HepG2 (cell line): ENCODE results near the gene CYP19A1. TPM values are rescaled to one million over a fixed set of nuclear protein-coding genes. Genes with fewer than 3 reads are reported as not detected.

Experiments used
- ATAC-seq: fragments of 200-7000 bp; cut with Tn5 transposase; 3 replicates; pipeline ENCODE4 v1.9.1; 2020; ENCODE audit warnings: mild to moderate bottlenecking, moderate library complexity
- BruUV-seq: library from RNA; stranded (reverse); fragments of 400-500 nt; replicated peaks from 2 replicates; lab custom pipeline; 2021; lab: Mats Ljungman, UMichigan
- CTCF ChIA-PET: fragments of 300-600 bp; formaldehyde crosslinking; extraction: SDS; loops from one replicate; lab custom pipeline; 2021; ENCODE audit warnings: low total read pairs, inconsistent platforms, low intra/inter-chr PET ratio; lab: Yijun Ruan, JAX
- POLR2A ChIA-PET: fragments of 350-600 bp; sonication (Branson Sonifier 250); formaldehyde crosslinking; loops from one replicate; lab custom pipeline; 2020; ENCODE audit warnings: antibody characterized with exemption, inconsistent platforms; lab: Yijun Ruan, JAX
- DNase-seq: peaks from one replicate; pipeline ENCODE4 v3.0.0-alpha.2; 2015; ENCODE audit warnings: low spot score
- FAIRE-seq: peaks from 3 replicates; lab custom pipeline; 2011; peaks lifted over from hg19 to GRCh38; lab: Jason Lieb, UNC
- H2AFZ ChIP-seq: one replicate; pipeline ENCODE4 v1.6.1; 2011; ENCODE audit warnings: low read length, inconsistent platforms
- H3K27ac ChIP-seq: fragments of 300-600 bp; 3 replicates; pipeline ENCODE4 v1.8.0; 2011; ENCODE audit warnings: mixed run types, mild to moderate bottlenecking, mixed read lengths, low read length, inconsistent platforms; ENCODE audit not compliant: insufficient read depth; ENCODE audit errors: extremely low read length
- H3K27me3 ChIP-seq, 2 experiments: fragments of 200-600 bp in 1 of 2; 2 replicates in 1 of 2; 3 replicates in 1 of 2; pipeline versions ENCODE4 v1.6.0 to v1.8.0; 2011; ENCODE audit warnings: low read length in 2 of 2, mild to moderate bottlenecking in 2 of 2, moderate library complexity in 2 of 2, inconsistent platforms in 1 of 2; ENCODE audit not compliant: insufficient read depth in 2 of 2, control insufficient read depth in 1 of 2
- H3K36me3 ChIP-seq, 2 experiments: fragments of 200-600 bp in 1 of 2; replicated peaks in 1 of 2; 2 replicates in 1 of 2; 3 replicates in 1 of 2; pipeline versions ENCODE4 v1.5.1 to v1.8.0; 2011; ENCODE audit warnings: low read length in 2 of 2, inconsistent platforms in 1 of 2; ENCODE audit not compliant: insufficient read depth in 2 of 2, control insufficient read depth in 1 of 2
- H3K4me1 ChIP-seq: 2 replicates; pipeline ENCODE4 v1.5.1; 2012; ENCODE audit warnings: low read length, inconsistent platforms; ENCODE audit not compliant: insufficient read depth
- H3K4me2 ChIP-seq: 2 replicates; pipeline ENCODE4 v1.6.0; 2011; ENCODE audit warnings: low read depth, low read length, inconsistent platforms
- H3K4me3 ChIP-seq, 3 experiments: fragments of 200-600 bp in 1 of 3; sonication (generic), shearing (Covaris generic) in 1 of 3; replicated peaks in 1 of 3; 2 replicates each; pipeline ENCODE4 v1.5.1; 2011 to 2016; ENCODE audit warnings: low read length in 3 of 3, inconsistent platforms in 2 of 3, low read depth in 2 of 3, mild to moderate bottlenecking in 2 of 3, control low read depth in 1 of 3, mixed read lengths in 1 of 3; ENCODE audit not compliant: insufficient read depth in 1 of 3
- H3K79me2 ChIP-seq: one replicate; pipeline ENCODE4 v1.6.1; 2011; ENCODE audit warnings: low read length, inconsistent platforms; ENCODE audit not compliant: insufficient read depth
- H3K9ac ChIP-seq: 2 replicates; pipeline ENCODE4 v1.6.0; 2011; ENCODE audit warnings: mild to moderate bottlenecking, low read depth, low read length, inconsistent platforms; ENCODE audit not compliant: insufficient read depth
- H3K9me3 ChIP-seq: 2 replicates; pipeline ENCODE4 v1.5.1; 2012; ENCODE audit warnings: mild to moderate bottlenecking, low read length
- H4K20me1 ChIP-seq: 2 replicates; pipeline ENCODE4 v1.6.0; 2011; ENCODE audit warnings: inconsistent platforms, mild to moderate bottlenecking, low read length, moderate library complexity; ENCODE audit not compliant: insufficient read depth
- HDAC6 ChIP-seq: fragments of 200-600 bp; sonication (generic); IDR thresholded peaks from 2 replicates; pipeline ENCODE4 v1.7.0; 2017; ENCODE audit warnings: mild to moderate bottlenecking, antibody characterized with exemption, low read length, low read depth
- KLF13 ChIP-seq: sonication (generic); formaldehyde crosslinking; IDR thresholded peaks from 2 replicates; pipeline ENCODE4 v1.4.0; 2020; ENCODE audit warnings: mild to moderate bottlenecking, missing genetic modification reagents
- PPARG ChIP-seq: conservative IDR thresholded peaks from 2 replicates; pipeline ENCODE4 v1.6.1; 2016; ENCODE audit warnings: missing biosample characterization, missing genetic modification reagents
- SP4 ChIP-seq: sonication (generic); formaldehyde crosslinking; IDR thresholded peaks from 2 replicates; pipeline ENCODE4 v1.8.1; 2023; ENCODE audit warnings: mild to moderate bottlenecking, missing genetic modification reagents
- ZFX ChIP-seq: sonication (generic); formaldehyde crosslinking; IDR thresholded peaks from 2 replicates; pipeline ENCODE4 v1.4.0; 2020; ENCODE audit warnings: mild to moderate bottlenecking, low read depth, missing genetic modification reagents, moderate library complexity
- ZSCAN30 ChIP-seq: sonication (generic); formaldehyde crosslinking; IDR thresholded peaks from 2 replicates; pipeline ENCODE4 v1.5.0; 2020; ENCODE audit warnings: mild to moderate bottlenecking, missing genetic modification reagents
- WGBS: methylation state at CpG from one replicate; pipeline ENCODE4 v1.1.6; 2017; ENCODE audit warnings: low lambda C conversion rate; 5-methylcytosine and 5-hydroxymethylcytosine counted together
- in situ Hi-C: cut with HindIII; loops from 2 replicates; pipeline ENCODE4 v1.10.0; 2017; ENCODE audit warnings: low pct_unique_long_range_greater_than_20kb; ENCODE audit not compliant: extremely low pct_ligation_motif_present
- intact Hi-C: fragments of 100-400 bp; cut with micrococcal nuclease; formaldehyde crosslinking; loops from one replicate; pipeline ENCODE4 v1.10.0; 2022; ENCODE audit not compliant: unreplicated experiment
- polyA plus RNA-seq, 8 experiments: library from polyadenylated mRNA; depleted of rRNA in 3 of 8; stranded (reverse) in 7 of 8; unstranded in 1 of 8; fragments of >200 nt; fragmentation: Illumina TruSeq in 4 of 8; extraction: Trizol in 4 of 8; gene quantifications; 2 replicates each; pipeline versions ENCODE4 v1.2.1 to v1.2.3, GENCODE V29; 2011 to 2016; ENCODE audit warnings: low read depth in 4 of 8, missing spikeins in 1 of 8, mixed read lengths in 1 of 8; ENCODE audit not compliant: insufficient read depth in 1 of 8
- total RNA-seq, 5 experiments: library from RNA; depleted of rRNA; stranded (reverse); fragments of >200 nt; fragmentation: Illumina TruSeq; extraction: Trizol; gene quantifications; 2 replicates each; pipeline ENCODE4 v1.2.3, GENCODE V29; 2016; ENCODE audit warnings: low read depth in 1 of 5
- TF ChIP-seq, protein P1 (sequence below): sonication (generic); formaldehyde crosslinking; IDR thresholded peaks from 2 replicates; pipeline ENCODE4 v1.9.0; 2022; ENCODE audit warnings: missing genetic modification reagents, mild to moderate bottlenecking, borderline replicate concordance
- TF ChIP-seq, protein P2 (sequence below): sonication (generic); formaldehyde crosslinking; IDR thresholded peaks from 2 replicates; pipeline ENCODE4 v1.9.0; 2021; ENCODE audit warnings: missing genetic modification reagents, borderline replicate concordance
- TF ChIP-seq, protein P3 (sequence below): sonication (generic); formaldehyde crosslinking; IDR thresholded peaks from 2 replicates; pipeline ENCODE4 v1.5.1; 2020; ENCODE audit warnings: mild to moderate bottlenecking, missing genetic modification reagents, moderate library complexity
- TF ChIP-seq, protein P4 (sequence below): sonication (generic); formaldehyde crosslinking; IDR thresholded peaks from 2 replicates; pipeline ENCODE4 v1.5.0; 2020; ENCODE audit warnings: missing genetic modification reagents

The CYP19A1 gene
- total and polyA plus RNA-seq, 2 of the 13 experiments (the other 11 are each of a cell fraction or from before 2014, with no cell fraction given): 10.9 to 23.0 TPM

DNA sequence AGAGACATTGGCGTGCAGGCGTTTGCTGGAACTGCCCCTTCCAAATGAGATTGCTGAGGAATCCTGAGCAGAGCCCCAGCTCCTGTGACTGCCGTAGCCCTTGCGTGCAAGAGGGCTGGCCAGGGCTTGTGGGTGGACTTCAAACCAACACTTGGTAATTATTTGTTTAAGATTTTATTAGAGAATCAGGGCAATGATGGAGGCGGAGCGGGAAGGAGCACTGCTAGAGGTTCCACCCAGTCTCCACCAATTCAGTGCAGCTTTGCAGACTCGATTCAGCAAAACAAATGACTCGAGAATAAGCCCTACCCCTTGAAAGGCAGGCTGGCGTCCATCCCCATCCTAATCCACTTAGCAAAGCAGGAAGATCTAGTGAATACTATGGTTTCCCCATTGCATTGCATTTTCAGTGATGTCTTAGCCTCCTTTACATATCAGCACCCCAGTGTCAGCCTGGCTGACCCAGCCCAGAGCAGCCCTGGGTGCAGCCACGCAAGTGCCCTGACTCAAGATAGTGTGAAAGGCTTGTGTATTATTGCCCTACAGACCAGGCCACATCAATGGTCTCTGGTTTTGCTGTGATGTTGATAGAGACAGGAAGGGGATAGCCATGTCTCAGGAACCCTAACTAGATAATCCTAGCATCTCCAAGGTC is 29.1 kb upstream of the CYP19A1 start:
- no TSS peak for BruUV-seq
- Histone ChIP-seq H3K9me3 (no peaks in the 10 kb centered on the region), H3K9ac (no peak overlapping the region), H3K27ac (no peak overlapping the region), H3K4me3 (peak overlapping the region in 2 of 3 experiments; percentile 40 to 45; a peak in 3 of 6 replicates), H3K4me1 (peaks cover 43% of the 10 kb centered on the region), H3K79me2 (no peaks in the 10 kb centered on the region), H2AFZ (no peak overlapping the region), H3K36me3 (no peaks in the 10 kb centered on the region), H4K20me1 (no peaks in the 10 kb centered on the region), H3K4me2 (peak overlapping the region; percentile 64), H3K27me3 (no peaks in the 10 kb centered on the region)
- CTCF ChIA-PET: no interaction called here
- POLR2A ChIA-PET: no interaction called here
- ATAC-seq: peak; percentile 87
- 6% methylated on average over 8 of the region's 10 CpGs for WGBS
- no peak for DNase-seq
- TF ChIP-seq KLF13 (CRISPR knock-in tag) (no peak), ZFX (no peak), PPARG (CRISPR knock-in tag) (no peak), ZSCAN30 (CRISPR knock-in tag) (no peak), HDAC6 (no peak), SP4 (CRISPR knock-in tag) (no peak)
- TF ChIP-seq, protein P1, sequence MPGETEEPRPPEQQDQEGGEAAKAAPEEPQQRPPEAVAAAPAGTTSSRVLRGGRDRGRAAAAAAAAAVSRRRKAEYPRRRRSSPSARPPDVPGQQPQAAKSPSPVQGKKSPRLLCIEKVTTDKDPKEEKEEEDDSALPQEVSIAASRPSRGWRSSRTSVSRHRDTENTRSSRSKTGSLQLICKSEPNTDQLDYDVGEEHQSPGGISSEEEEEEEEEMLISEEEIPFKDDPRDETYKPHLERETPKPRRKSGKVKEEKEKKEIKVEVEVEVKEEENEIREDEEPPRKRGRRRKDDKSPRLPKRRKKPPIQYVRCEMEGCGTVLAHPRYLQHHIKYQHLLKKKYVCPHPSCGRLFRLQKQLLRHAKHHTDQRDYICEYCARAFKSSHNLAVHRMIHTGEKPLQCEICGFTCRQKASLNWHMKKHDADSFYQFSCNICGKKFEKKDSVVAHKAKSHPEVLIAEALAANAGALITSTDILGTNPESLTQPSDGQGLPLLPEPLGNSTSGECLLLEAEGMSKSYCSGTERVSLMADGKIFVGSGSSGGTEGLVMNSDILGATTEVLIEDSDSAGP (CRISPR knock-in tag): no peak
- TF ChIP-seq, protein P2, sequence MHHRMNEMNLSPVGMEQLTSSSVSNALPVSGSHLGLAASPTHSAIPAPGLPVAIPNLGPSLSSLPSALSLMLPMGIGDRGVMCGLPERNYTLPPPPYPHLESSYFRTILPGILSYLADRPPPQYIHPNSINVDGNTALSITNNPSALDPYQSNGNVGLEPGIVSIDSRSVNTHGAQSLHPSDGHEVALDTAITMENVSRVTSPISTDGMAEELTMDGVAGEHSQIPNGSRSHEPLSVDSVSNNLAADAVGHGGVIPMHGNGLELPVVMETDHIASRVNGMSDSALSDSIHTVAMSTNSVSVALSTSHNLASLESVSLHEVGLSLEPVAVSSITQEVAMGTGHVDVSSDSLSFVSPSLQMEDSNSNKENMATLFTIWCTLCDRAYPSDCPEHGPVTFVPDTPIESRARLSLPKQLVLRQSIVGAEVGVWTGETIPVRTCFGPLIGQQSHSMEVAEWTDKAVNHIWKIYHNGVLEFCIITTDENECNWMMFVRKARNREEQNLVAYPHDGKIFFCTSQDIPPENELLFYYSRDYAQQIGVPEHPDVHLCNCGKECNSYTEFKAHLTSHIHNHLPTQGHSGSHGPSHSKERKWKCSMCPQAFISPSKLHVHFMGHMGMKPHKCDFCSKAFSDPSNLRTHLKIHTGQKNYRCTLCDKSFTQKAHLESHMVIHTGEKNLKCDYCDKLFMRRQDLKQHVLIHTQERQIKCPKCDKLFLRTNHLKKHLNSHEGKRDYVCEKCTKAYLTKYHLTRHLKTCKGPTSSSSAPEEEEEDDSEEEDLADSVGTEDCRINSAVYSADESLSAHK (CRISPR knock-in tag): no peak
- TF ChIP-seq, protein P3, sequence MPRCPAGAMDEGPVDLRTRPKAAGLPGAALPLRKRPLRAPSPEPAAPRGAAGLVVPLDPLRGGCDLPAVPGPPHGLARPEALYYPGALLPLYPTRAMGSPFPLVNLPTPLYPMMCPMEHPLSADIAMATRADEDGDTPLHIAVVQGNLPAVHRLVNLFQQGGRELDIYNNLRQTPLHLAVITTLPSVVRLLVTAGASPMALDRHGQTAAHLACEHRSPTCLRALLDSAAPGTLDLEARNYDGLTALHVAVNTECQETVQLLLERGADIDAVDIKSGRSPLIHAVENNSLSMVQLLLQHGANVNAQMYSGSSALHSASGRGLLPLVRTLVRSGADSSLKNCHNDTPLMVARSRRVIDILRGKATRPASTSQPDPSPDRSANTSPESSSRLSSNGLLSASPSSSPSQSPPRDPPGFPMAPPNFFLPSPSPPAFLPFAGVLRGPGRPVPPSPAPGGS (CRISPR knock-in tag): no peak
- TF ChIP-seq, protein P4, sequence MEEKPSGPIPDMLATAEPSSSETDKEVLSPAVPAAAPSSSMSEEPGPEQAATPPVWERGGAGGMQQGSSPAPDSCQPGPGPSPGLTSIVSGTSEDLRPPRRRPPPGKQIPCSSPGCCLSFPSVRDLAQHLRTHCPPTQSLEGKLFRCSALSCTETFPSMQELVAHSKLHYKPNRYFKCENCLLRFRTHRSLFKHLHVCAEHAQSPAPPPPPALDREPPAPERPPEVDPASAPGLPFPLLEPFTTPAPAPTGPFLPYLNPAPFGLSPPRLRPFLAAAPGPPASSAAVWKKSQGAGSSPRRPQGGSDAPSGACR (CRISPR knock-in tag): no peak
- intact Hi-C loops (loop anchor here (5.0 kb wide), 1 partner anchor 80 kb away; no protein-coding TSS in a partner anchor), in situ Hi-C loops (no loop called here)
- no peak for FAIRE-seq
